Endometrial microvascular endothelial cells (primary cell): ENCODE results near the gene NANOS2. TPM values are rescaled to one million over a fixed set of nuclear protein-coding genes. Genes with fewer than 3 reads are reported as not detected.

ENCODE experiments used
- in situ Hi-C: cut with HindIII; loops from 2 replicates; pipeline ENCODE4 v1.10.0; 2017; ENCODE audit warnings: low sequenced_read_pairs, low pct_unique_long_range_greater_than_20kb; ENCODE audit errors: inconsistent ontology term
- total RNA-seq: library from RNA; depleted of rRNA; stranded (reverse); fragments of >200 nt; gene quantifications from one replicate; pipeline ENCODE4 v1.2.3, GENCODE V29; 2015; ENCODE audit errors: inconsistent ontology term

NANOS2 gene
- total RNA-seq, result not detected

- in situ Hi-C loops, result no loop called here
Measured at GRCh38 chr19:45913874-45914830, at the start of gene NANOS2. Gene NANOS2 (minus strand): TSS chr19:45914778. CDS start chr19:45914693, 85 bp downstream.

GRCh38 chr19:45962021-45962420 is 47.4 kb upstream of the NANOS2 start:
- in situ Hi-C loops, result no loop called here

- in situ Hi-C loops, result no loop called here
Measured at GRCh38 chr19:45960595-45961235, 46.1 kb upstream of the NANOS2 start.

GRCh38 chr19:45959517-45960025 is 45.0 kb upstream of the NANOS2 start:
- in situ Hi-C loops, result no loop called here

GRCh38 chr19:45958769-45959516 is 44.4 kb upstream of the NANOS2 start:
- in situ Hi-C loops, result no loop called here

- in situ Hi-C loops, result no loop called here
Measured at GRCh38 chr19:45958320-45958719, 43.7 kb upstream of the NANOS2 start.

- in situ Hi-C loops, result no loop called here
Measured at GRCh38 chr19:45955905-45956608, 41.5 kb upstream of the NANOS2 start.

- in situ Hi-C loops, result no loop called here
Measured at GRCh38 chr19:45954156-45954555, 39.6 kb upstream of the NANOS2 start.

GRCh38 chr19:45953676-45954075 is 39.1 kb upstream of the NANOS2 start:
- in situ Hi-C loops, result no loop called here

- in situ Hi-C loops, result no loop called here
Measured at GRCh38 chr19:45952686-45953505, 38.3 kb upstream of the NANOS2 start.

- in situ Hi-C loops, result no loop called here
Measured at GRCh38 chr19:45952341-45952685, 37.7 kb upstream of the NANOS2 start.

GRCh38 chr19:45947926-45948325 is 33.3 kb upstream of the NANOS2 start:
- in situ Hi-C loops, result no loop called here

GRCh38 chr19:45940515-45940805 is 25.9 kb upstream of the NANOS2 start:
- in situ Hi-C loops, result no loop called here

- in situ Hi-C loops, result no loop called here
Measured at GRCh38 chr19:45939792-45940514, 25.4 kb upstream of the NANOS2 start.

GRCh38 chr19:45938733-45939319 is 24.2 kb upstream of the NANOS2 start:
- in situ Hi-C loops, result no loop called here

- in situ Hi-C loops, result no loop called here
Measured at GRCh38 chr19:45935267-45935666, 20.7 kb upstream of the NANOS2 start.

GRCh38 chr19:45934551-45935230 is 20.1 kb upstream of the NANOS2 start:
- in situ Hi-C loops, result no loop called here
